OCI-LY1 (cell line): ENCODE results near the gene WDR74.

ENCODE experiments used
- H2AFZ ChIP-seq: fragments of 200-600 bp; sonication (generic), shearing (Covaris generic); 2 replicates; pipeline ENCODE4 v1.6.0; 2014; ENCODE audit warnings: antibody characterized with exemption, mild to moderate bottlenecking, low read length
- H3F3A ChIP-seq: fragments of 200-600 bp; sonication (generic), shearing (Covaris generic); 2 replicates; pipeline ENCODE4 v1.6.0; 2014; ENCODE audit warnings: mild to moderate bottlenecking, antibody characterized with exemption, low read length, moderate library complexity; ENCODE audit not compliant: insufficient read depth
- H3K27ac ChIP-seq: fragments of 200-600 bp; sonication (generic); 2 replicates; pipeline ENCODE4 v1.5.1; 2014; ENCODE audit warnings: low read length, mixed run types, mild to moderate bottlenecking, low read depth; ENCODE audit not compliant: poor library complexity, severe bottlenecking
- H3K27me3 ChIP-seq: fragments of 200-600 bp; sonication (generic); 2 replicates; pipeline ENCODE4 v1.6.0; 2014; ENCODE audit warnings: antibody characterized with exemption, mild to moderate bottlenecking, low read length, moderate library complexity; ENCODE audit not compliant: insufficient read depth
- H3K36me3 ChIP-seq: fragments of 200-600 bp; sonication (generic); 2 replicates; pipeline ENCODE4 v1.6.1; 2014; ENCODE audit warnings: mild to moderate bottlenecking, antibody characterized with exemption, low read length, moderate library complexity, mixed read lengths; ENCODE audit not compliant: insufficient read depth
- H3K4me1 ChIP-seq: fragments of 200-600 bp; sonication (generic); 2 replicates; pipeline ENCODE4 v1.5.1; 2014; ENCODE audit warnings: mild to moderate bottlenecking, low read length, moderate library complexity; ENCODE audit not compliant: insufficient read depth, severe bottlenecking
- H3K4me2 ChIP-seq: fragments of 200-600 bp; sonication (generic), shearing (Covaris generic); 2 replicates; pipeline ENCODE4 v1.6.1; 2014; ENCODE audit warnings: low read length
- H3K4me3 ChIP-seq: fragments of 200-600 bp; sonication (generic); 2 replicates; pipeline ENCODE4 v1.5.1; 2014; ENCODE audit warnings: low read length, low read depth, mild to moderate bottlenecking, mixed read lengths; ENCODE audit not compliant: poor library complexity, severe bottlenecking
- H3K79me2 ChIP-seq: fragments of 200-600 bp; shearing (Covaris generic); 2 replicates; pipeline ENCODE4 v1.6.1; 2016; ENCODE audit warnings: mixed run types, low read length, mixed read lengths; ENCODE audit not compliant: insufficient read depth
- H3K9ac ChIP-seq: fragments of 200-600 bp; sonication (generic), shearing (Covaris generic); 2 replicates; pipeline ENCODE4 v1.6.1; 2014; ENCODE audit warnings: mild to moderate bottlenecking, low read length, mixed read lengths
- H3K9me2 ChIP-seq: fragments of 200-600 bp; sonication (generic), shearing (Covaris generic); 2 replicates; pipeline ENCODE4 v1.6.1; 2014; ENCODE audit warnings: low read depth, mild to moderate bottlenecking, low read length, mixed read lengths
- H3K9me3 ChIP-seq: fragments of 200-600 bp; shearing (Covaris generic); 2 replicates; pipeline ENCODE4 v1.6.1; 2014; ENCODE audit warnings: low read length, mixed read lengths
- H4K20me1 ChIP-seq: fragments of 200-600 bp; sonication (generic), shearing (Covaris generic); 2 replicates; pipeline ENCODE4 v1.6.0; 2016; ENCODE audit warnings: mild to moderate bottlenecking, low read length; ENCODE audit not compliant: insufficient read depth
- EZH2 ChIP-seq: fragments of 200-600 bp; sonication (generic), shearing (Covaris generic); IDR thresholded peaks from 2 replicates; pipeline ENCODE4 v1.8.0; 2017; ENCODE audit warnings: borderline replicate concordance, mixed run types, mild to moderate bottlenecking, antibody characterized with exemption, low read length, moderate library complexity, mixed read lengths
- TF ChIP-seq, protein P1 (sequence below): fragments of 200-600 bp; sonication (generic), shearing (Covaris generic); IDR thresholded peaks from 2 replicates; pipeline ENCODE4 v1.5.1; 2017; ENCODE audit warnings: mild to moderate bottlenecking, antibody characterized with exemption, low read length, moderate library complexity, mixed read lengths

WDR74 gene

GRCh38 chr11:62850911-62851806 lies 11.8 kb upstream of the WDR74 start:
- Histone ChIP-seq H3K9ac (no peak overlapping the region; the same call in 1 of the 2 replicates), H2AFZ (no peak overlapping the region), H3K4me2 (peak overlapping the region; percentile 3; the same call in 1 of the 2 replicates), H3K36me3 (peaks cover 45% of the 10 kb centered on the region), H3K9me3 (no peaks in the 10 kb centered on the region), H3K4me3 (no peak overlapping the region), H3K27ac (peak overlapping the region; percentile 29), H3K4me1 (peaks cover 22% of the 10 kb centered on the region), H4K20me1 (no peaks in the 10 kb centered on the region), H3K9me2 (no peaks in the 10 kb centered on the region), H3F3A (peaks cover 52% of the 10 kb centered on the region), H3K79me2 (peaks cover 20% of the 10 kb centered on the region), H3K27me3 (no peaks in the 10 kb centered on the region)
- no peak for TF ChIP-seq EZH2
- TF ChIP-seq, protein P1, sequence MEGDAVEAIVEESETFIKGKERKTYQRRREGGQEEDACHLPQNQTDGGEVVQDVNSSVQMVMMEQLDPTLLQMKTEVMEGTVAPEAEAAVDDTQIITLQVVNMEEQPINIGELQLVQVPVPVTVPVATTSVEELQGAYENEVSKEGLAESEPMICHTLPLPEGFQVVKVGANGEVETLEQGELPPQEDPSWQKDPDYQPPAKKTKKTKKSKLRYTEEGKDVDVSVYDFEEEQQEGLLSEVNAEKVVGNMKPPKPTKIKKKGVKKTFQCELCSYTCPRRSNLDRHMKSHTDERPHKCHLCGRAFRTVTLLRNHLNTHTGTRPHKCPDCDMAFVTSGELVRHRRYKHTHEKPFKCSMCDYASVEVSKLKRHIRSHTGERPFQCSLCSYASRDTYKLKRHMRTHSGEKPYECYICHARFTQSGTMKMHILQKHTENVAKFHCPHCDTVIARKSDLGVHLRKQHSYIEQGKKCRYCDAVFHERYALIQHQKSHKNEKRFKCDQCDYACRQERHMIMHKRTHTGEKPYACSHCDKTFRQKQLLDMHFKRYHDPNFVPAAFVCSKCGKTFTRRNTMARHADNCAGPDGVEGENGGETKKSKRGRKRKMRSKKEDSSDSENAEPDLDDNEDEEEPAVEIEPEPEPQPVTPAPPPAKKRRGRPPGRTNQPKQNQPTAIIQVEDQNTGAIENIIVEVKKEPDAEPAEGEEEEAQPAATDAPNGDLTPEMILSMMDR, result no peak

GRCh38 chr11:62847767-62848314 lies 8.5 kb upstream of the WDR74 start:
- no peak overlapping the region for H3K4me3 ChIP-seq
- H4K20me1 ChIP-seq, result no peaks in the 10 kb centered on the region
- H3K27me3 ChIP-seq, result no peaks in the 10 kb centered on the region
- no peak for TF ChIP-seq EZH2
- TF ChIP-seq, protein P1, result no peak
- peaks cover 17% of the 10 kb centered on the region for H3K36me3 ChIP-seq
- peaks cover 3% of the 10 kb centered on the region for H3K4me1 ChIP-seq
- H2AFZ ChIP-seq, result no peak overlapping the region
- H3K79me2 ChIP-seq, result no peaks in the 10 kb centered on the region
- no peaks in the 10 kb centered on the region for H3K9me3 ChIP-seq
- no peak overlapping the region for H3K9ac ChIP-seq
- no peak overlapping the region for H3K4me2 ChIP-seq
- H3K27ac ChIP-seq, result no peak overlapping the region
- H3F3A ChIP-seq, result peaks cover 26% of the 10 kb centered on the region
- H3K9me2 ChIP-seq, result no peaks in the 10 kb centered on the region

DNA sequence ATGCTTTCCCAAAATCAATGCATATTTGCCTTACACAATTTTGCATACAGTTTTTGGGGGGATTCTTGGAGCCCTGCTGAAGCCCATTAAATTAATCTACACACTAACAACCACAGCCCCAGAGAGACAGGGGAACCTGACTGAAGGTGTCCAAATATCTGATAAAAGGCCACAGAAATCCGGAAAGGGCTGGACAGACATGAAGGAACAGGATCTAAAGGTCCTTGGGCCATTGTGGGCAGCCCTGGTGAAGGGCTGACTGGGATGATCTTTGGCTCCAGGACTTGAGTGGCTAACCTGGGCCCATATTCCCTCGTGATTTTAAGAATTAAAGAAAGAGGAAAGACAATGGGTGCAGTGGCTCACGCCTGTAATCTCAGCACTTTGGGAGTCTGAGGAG lies 6.8 kb upstream of the WDR74 start:
- H2AFZ ChIP-seq, result no peak overlapping the region
- 0 out of 2 replicates have a peak, but pooled peaks cover under 1% of the 10 kb centered on the region for H3K36me3 ChIP-seq
- no peak overlapping the region for H3K4me3 ChIP-seq
- no peak overlapping the region for H3K4me2 ChIP-seq
- TF ChIP-seq EZH2, result no peak
- TF ChIP-seq, protein P1, result no peak
- peaks cover 13% of the 10 kb centered on the region for H3K4me1 ChIP-seq
- H3K27ac ChIP-seq, result no peak overlapping the region
- no peak overlapping the region for H3K9ac ChIP-seq
- no peaks in the 10 kb centered on the region for H4K20me1 ChIP-seq
- no peaks in the 10 kb centered on the region for H3K27me3 ChIP-seq
- H3F3A ChIP-seq, result peaks cover 10% of the 10 kb centered on the region
- H3K9me3 ChIP-seq, result no peaks in the 10 kb centered on the region
- no peaks in the 10 kb centered on the region for H3K9me2 ChIP-seq
- H3K79me2 ChIP-seq, result no peaks in the 10 kb centered on the region
